ENCODE data around the gene MAPK10.

- no peak for TF ChIP-seq CTCF (IDR thresholded peaks at IDR 0.05)
- no peak for TF ChIP-seq POLR2A (IDR thresholded peaks at IDR 0.05)
Measured at GRCh38 chr4:85993641-85994040, 366.2 kb downstream of the MAPK10 start.
